Stimulated activated naive B cell treated with anti-CD40 and anti-IgM and Interleukin-4, amounts not matched to agents 10 μg/mL and 1 μg/mL and 100 μg/mL, for 72 hours (primary cell): ENCODE results near the gene COL19A1.

Experiments used
- ATAC-seq, 2 donors: fragments of 150-1000 bp; cut with Tn5 transposase; replicated peaks; 2 replicates each; pipeline ENCODE4 v1.10.0; 2021; ENCODE audit warnings: moderate library complexity in 1 of 2
- DNase-seq: peaks from one replicate; pipeline ENCODE4 v3.0.0; 2021
- H3K27ac Mint-ChIP-seq: one replicate; pipeline ENCODE4 v1.8.0; 2022; ENCODE audit warnings: mild to moderate bottlenecking, mixed read lengths
- H3K27me3 Mint-ChIP-seq, 2 donors: one replicate each; pipeline ENCODE4 v1.8.0; 2022; ENCODE audit warnings: mixed read lengths in 2 of 2
- H3K36me3 Mint-ChIP-seq, 2 donors: one replicate each; pipeline ENCODE4 v1.8.0; 2022; ENCODE audit warnings: mixed read lengths in 2 of 2, mild to moderate bottlenecking in 1 of 2
- H3K4me1 Mint-ChIP-seq, 2 donors: one replicate each; pipeline ENCODE4 v1.8.0; 2022; ENCODE audit warnings: mixed read lengths in 2 of 2, mild to moderate bottlenecking in 1 of 2
- H3K4me3 Mint-ChIP-seq, 2 donors: one replicate each; pipeline ENCODE4 v1.8.0; 2022; ENCODE audit warnings: mild to moderate bottlenecking in 2 of 2, mixed read lengths in 2 of 2, moderate library complexity in 1 of 2
- H3K9me3 Mint-ChIP-seq, 2 donors: one replicate each; pipeline ENCODE4 v1.8.0; 2022; ENCODE audit warnings: mixed read lengths in 2 of 2, mild to moderate bottlenecking in 1 of 2

The COL19A1 gene

DNA sequence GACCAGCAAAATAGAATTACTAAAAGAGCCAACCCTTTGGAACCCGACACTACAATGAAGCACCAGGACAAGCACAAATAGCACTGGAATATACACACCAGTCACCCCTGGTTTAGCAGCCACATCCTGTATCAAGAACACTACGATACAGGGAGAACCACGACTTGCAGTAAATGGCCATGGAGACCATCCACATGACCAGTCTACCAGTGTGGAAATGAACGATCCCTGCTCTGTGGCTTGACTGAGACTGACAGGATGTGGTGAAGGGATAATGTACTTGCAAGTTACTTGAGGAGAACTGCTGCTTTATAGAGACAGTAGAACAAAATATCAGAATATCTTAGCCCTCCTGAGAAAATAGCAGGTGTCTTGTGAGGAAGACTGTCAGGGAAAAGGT lies 266.9 kb downstream of the COL19A1 start:
- no peak overlapping the region for H3K27ac Mint-ChIP-seq
- no peak for DNase-seq
- ATAC-seq: no peak
- peaks cover 17 to 26% of the 10 kb centered on the region in 2 donors for H3K36me3 Mint-ChIP-seq
- no peaks in the 10 kb centered on the region for H3K27me3 Mint-ChIP-seq
- no peaks in the 10 kb centered on the region for H3K9me3 Mint-ChIP-seq
- H3K4me1 Mint-ChIP-seq: peaks cover 2 to 19% of the 10 kb centered on the region in 2 donors
- H3K4me3 Mint-ChIP-seq: no peak overlapping the region

DNA sequence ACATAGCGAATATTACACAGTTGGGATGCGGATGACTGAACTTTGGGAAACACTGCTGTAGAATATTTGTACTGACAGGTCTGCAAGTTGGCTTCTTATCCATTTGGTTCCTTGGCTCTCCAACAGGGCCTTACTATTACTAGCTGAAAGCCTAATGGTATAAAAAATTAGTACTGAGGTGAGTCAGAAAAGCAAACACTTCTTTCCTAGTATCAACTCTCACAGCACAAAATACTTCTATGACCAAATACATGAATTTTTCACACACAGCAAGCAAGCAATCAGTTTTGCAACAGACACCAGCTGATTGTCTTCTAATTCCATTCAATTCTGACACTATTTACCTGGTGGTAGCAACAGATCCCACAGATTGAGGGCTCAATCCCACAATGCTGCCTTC lies 268.2 kb downstream of the COL19A1 start:
- ATAC-seq (no peak), DNase-seq (no peak)
- no peak overlapping the region for H3K27ac Mint-ChIP-seq
- H3K27me3 Mint-ChIP-seq: no peaks in the 10 kb centered on the region
- peaks cover 2 to 19% of the 10 kb centered on the region in 2 donors for H3K4me1 Mint-ChIP-seq
- H3K4me3 Mint-ChIP-seq: no peak overlapping the region
- no peaks in the 10 kb centered on the region for H3K9me3 Mint-ChIP-seq
- peaks cover 28 to 34% of the 10 kb centered on the region in 2 donors for H3K36me3 Mint-ChIP-seq

DNA sequence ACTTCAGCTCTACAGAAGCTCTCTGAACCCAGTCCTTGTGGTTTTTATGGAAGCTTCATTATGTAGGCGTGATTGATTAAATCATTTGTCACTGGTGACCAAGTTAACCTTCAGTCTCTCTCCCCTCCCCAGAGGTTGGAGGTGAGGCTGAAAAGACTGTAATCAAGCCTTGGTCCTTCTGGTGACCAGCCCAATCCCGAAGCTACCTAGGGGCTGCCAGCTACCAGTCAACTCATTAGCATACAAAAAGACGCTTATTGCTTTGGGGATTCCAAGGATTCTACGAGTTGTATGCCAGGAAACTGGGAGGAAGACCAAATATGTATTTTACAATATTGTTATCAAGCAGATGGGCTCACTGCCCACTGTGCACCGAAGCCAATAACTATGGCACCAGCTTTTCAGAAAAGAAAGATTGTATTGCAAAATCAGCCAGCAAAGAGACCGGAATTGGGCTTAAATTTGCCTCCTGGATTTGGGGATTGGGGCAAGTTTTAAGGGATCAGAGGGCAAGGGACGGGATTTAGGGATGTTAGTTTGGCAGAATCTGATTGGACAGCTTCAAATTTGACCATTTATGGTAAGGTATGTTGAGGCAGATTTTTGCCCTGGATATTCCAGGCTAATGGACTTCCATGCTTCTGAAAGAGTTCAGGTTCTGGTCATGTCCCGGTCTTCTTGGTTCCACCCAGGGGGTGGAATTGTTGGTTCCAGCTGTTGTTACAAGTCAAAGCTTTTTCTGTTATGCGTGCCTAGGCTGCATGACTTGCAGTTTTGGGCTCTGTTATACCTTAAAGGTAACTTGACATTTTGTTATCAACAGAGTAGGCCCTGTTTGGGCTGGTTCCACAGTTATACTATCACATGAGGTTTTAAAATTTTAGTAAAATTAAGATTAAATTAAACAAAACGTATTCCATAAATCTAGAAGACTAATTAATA lies 269.1 kb downstream of the COL19A1 start:
- Mint-ChIP-seq H3K4me3 (no peak overlapping the region), H3K36me3 (peaks cover 28 to 29% of the 10 kb centered on the region in 2 donors), H3K27ac (no peak overlapping the region), H3K27me3 (no peaks in the 10 kb centered on the region), H3K4me1 (peaks cover 2 to 19% of the 10 kb centered on the region in 2 donors), H3K9me3 (no peaks in the 10 kb centered on the region)
- DNase-seq (no peak), ATAC-seq (no peak)

DNA sequence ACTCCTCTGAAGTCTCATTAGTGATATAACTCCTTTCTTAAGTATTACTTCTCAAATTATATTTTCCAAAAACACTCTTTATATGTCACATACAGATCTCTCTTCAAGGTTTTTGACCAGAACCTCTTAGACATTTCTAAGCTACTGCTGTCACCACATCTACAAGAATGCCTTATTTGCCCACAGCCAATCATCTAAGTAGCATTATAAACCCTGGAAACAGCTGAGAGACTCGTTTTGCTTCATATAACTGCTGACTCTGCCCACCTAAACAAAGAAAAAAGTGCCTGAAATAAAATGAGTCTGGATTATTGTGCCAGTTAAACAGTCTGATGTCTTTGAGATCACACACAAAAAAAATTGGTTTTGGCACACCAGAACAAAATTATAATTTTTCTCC lies 270.6 kb downstream of the COL19A1 start:
- Mint-ChIP-seq H3K27ac (no peak overlapping the region), H3K36me3 (peaks cover 25 to 28% of the 10 kb centered on the region in 2 donors), H3K4me3 (no peak overlapping the region), H3K27me3 (no peaks in the 10 kb centered on the region), H3K9me3 (no peaks in the 10 kb centered on the region), H3K4me1 (peaks cover 0 to 6% of the 10 kb centered on the region in 2 donors)
- DNase-seq (no peak), ATAC-seq (no peak)

DNA sequence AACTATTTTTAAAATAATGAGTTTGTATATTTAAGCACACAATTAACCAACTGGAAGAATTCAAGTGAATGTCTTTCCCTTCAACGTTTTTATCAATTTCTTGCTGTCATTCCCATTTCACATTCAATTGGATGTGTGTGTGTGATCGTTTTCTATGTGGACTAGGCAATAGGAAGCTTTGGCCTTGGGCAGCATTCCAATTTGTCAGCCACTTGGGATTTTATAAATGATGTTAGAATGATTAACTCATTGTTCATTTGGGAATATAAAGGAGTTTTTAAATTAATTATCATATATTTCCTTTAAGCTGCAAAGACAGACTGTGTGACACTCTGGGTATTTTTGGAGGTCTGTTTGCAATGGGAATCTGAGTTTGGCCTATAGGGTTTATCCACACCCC lies 274.1 kb downstream of the COL19A1 start:
- DNase-seq (no peak), ATAC-seq (no peak)
- no peak overlapping the region for H3K4me3 Mint-ChIP-seq
- no peak overlapping the region for H3K27ac Mint-ChIP-seq
- H3K4me1 Mint-ChIP-seq: no peaks in the 10 kb centered on the region
- H3K9me3 Mint-ChIP-seq: no peaks in the 10 kb centered on the region
- no peaks in the 10 kb centered on the region for H3K27me3 Mint-ChIP-seq
- peaks cover 38 to 48% of the 10 kb centered on the region in 2 donors for H3K36me3 Mint-ChIP-seq

DNA sequence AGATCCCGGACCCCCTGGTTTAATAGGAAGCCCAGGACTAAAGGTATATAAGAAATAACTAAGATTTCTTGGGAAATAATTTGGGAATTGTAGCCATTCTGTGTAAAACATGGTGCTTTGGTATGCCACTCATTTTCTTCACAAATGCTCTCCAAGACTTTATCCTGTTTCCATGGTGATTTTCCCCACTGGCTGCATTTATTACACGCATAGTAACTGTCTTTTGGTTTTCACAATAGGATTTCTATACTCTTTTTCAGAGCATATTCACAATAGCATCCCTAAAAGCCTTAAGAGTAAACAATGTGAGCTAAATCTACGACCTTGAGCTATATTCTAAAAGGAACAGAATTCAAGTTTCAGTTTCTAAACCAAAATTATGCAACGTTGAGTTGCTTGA lies 275.7 kb downstream of the COL19A1 start:
- DNase-seq (no peak), ATAC-seq (no peak)
- Mint-ChIP-seq H3K4me3 (no peak overlapping the region), H3K9me3 (no peaks in the 10 kb centered on the region), H3K36me3 (peaks cover 38 to 47% of the 10 kb centered on the region in 2 donors), H3K27ac (no peak overlapping the region), H3K4me1 (no peaks in the 10 kb centered on the region), H3K27me3 (no peaks in the 10 kb centered on the region)

DNA sequence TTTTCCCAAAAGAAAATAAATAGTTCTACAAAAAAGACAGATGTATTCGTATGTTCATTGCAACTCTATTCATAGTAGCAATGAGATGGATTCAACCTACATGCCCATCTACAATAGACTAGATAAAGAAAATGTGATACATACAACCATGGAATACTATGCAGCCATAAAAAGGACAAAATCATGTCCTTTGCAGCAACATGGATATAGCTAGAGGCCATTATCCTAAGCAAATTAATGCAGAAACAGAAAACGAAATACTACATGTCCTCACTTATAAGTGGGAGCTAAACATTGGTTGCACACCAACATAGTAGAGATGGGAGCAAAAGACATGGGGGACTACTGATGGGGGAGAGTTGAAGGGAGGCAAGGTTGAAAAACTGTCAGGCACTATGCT lies 278.8 kb downstream of the COL19A1 start:
- no peaks in the 10 kb centered on the region for H3K27me3 Mint-ChIP-seq
- no peaks in the 10 kb centered on the region for H3K4me1 Mint-ChIP-seq
- H3K27ac Mint-ChIP-seq: no peak overlapping the region
- ATAC-seq (no peak), DNase-seq (no peak)
- H3K36me3 Mint-ChIP-seq: peaks cover 38 to 43% of the 10 kb centered on the region in 2 donors
- H3K4me3 Mint-ChIP-seq: no peak overlapping the region
- no peaks in the 10 kb centered on the region for H3K9me3 Mint-ChIP-seq

DNA sequence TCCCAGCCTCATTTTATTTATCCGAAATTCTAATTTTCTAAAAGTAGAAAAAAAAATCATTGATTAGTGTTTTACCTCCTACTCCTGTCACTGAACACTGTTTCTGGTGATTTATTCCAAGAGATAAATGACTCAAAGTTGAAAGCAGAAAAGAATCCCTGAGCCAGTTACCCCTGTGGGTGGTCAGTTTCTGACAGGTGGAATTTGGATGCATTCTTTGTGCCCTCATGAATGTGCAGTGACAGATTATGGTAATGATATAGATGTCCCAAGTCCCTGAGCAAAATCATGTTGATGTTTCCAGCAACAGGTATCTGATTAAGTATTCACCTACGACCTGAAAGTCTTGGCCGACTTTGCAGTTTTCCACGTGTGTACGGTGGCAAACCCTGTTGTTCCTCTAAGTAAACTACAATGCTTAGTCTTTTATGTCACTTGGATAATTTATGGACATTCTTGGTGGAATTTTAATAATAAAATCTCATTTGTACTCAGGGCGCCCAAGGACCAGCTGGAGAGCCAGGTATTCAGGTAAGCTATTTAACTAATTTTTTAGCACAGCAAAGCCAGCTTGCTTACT lies 282.9 kb downstream of the COL19A1 start:
- peaks cover 38 to 49% of the 10 kb centered on the region in 2 donors for H3K36me3 Mint-ChIP-seq
- no peaks in the 10 kb centered on the region for H3K4me1 Mint-ChIP-seq
- no peaks in the 10 kb centered on the region for H3K27me3 Mint-ChIP-seq
- no peak for DNase-seq
- ATAC-seq: no peak
- no peak overlapping the region for H3K27ac Mint-ChIP-seq
- no peak overlapping the region for H3K4me3 Mint-ChIP-seq
- no peaks in the 10 kb centered on the region for H3K9me3 Mint-ChIP-seq

DNA sequence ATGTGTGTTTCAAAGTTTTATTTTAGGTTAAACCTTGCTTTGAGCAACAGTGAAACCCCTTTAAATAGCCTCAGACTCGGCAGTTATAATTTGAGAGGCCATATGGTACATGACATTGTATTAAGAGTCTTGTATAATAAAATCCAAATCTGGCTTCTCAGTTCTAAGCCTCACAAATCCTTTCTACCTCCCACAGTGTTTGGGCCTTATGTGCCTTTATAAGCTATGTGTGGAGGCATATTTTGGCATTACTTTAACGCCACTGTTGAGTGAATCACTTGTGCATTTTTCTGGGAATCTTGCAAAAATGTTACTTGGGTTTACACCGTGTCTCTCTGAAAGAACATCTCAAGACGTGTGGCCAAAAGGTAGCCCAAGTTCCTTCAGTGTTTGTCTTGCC lies 284.2 kb downstream of the COL19A1 start:
- no peak overlapping the region for H3K27ac Mint-ChIP-seq
- H3K27me3 Mint-ChIP-seq: no peaks in the 10 kb centered on the region
- no peaks in the 10 kb centered on the region for H3K4me1 Mint-ChIP-seq
- peaks cover 37 to 40% of the 10 kb centered on the region in 2 donors for H3K36me3 Mint-ChIP-seq
- DNase-seq (no peak), ATAC-seq (no peak)
- H3K4me3 Mint-ChIP-seq: no peak overlapping the region
- no peaks in the 10 kb centered on the region for H3K9me3 Mint-ChIP-seq

DNA sequence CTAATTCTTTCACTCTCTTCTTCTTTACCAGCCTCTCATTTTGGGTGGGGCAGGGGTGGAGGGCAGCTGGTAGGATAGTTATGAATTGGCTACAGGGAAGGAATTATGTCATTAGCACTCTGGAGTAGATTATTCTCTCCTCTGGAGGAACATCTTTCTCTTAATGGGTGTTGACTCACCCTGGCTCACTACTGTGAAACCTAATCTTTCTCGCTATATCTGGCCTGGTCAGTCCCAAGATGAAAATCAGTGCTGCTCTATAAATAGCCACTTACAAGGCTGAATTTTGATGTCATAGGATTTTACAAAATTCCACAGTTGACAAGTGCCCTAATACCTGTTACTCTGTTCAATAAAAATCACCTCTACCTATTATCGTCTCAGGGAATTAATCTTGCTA lies 285.3 kb downstream of the COL19A1 start:
- H3K4me1 Mint-ChIP-seq: no peaks in the 10 kb centered on the region
- no peaks in the 10 kb centered on the region for H3K27me3 Mint-ChIP-seq
- DNase-seq (no peak), ATAC-seq (no peak)
- peaks cover 37 to 48% of the 10 kb centered on the region in 2 donors for H3K36me3 Mint-ChIP-seq
- H3K27ac Mint-ChIP-seq: no peak overlapping the region
- H3K9me3 Mint-ChIP-seq: no peaks in the 10 kb centered on the region
- H3K4me3 Mint-ChIP-seq: no peak overlapping the region

DNA sequence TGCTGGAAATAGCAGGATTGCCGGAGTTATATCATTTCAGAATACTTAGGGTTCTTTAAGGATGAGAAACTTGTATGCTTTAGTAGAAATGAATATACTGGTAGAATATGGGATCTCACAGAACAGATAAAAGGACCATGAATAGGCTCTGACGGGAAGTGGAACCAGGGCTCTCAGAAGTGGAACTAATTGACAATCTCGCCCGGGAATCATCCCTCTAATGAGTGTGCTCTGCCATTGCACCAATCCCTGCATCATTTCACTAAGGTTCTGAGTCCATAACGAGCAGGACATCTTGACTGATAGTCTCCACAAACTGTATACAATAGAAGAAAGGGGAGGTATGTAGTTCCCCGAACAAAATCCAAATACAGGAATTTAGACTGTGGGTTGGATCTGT lies 286.4 kb downstream of the COL19A1 start:
- ATAC-seq: no peak
- Mint-ChIP-seq H3K9me3 (no peaks in the 10 kb centered on the region), H3K36me3 (peaks cover 33 to 46% of the 10 kb centered on the region in 2 donors)

DNA sequence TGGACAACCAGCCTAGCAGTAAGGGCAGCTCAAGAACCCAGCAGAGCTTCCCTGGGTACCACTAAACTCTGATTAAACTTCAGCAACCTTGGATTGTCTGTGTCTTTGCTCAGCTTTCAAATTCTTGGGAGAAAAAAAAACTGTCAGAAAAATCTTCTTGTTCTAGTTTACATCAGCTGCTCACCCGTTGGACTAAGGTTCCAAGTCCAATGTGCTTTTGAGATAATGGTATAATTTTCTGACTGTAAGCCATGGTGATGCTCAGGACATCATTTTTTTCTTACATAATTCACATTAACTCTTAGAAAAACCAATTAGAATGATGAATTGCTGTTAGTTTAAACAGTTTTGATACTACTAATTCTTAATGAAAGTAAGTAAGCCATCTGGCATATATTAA lies 290.7 kb downstream of the COL19A1 start:
- Mint-ChIP-seq H3K4me3 (no peak overlapping the region), H3K36me3 (peaks cover 29 to 43% of the 10 kb centered on the region in 2 donors), H3K27ac (no peak overlapping the region), H3K9me3 (no peaks in the 10 kb centered on the region), H3K4me1 (no peaks in the 10 kb centered on the region), H3K27me3 (no peaks in the 10 kb centered on the region)
- DNase-seq: no peak
- no peak for ATAC-seq

More for the DNA sequence above, 286.4 kb downstream of the COL19A1 start:
- Mint-ChIP-seq H3K4me3 (no peak overlapping the region), H3K27me3 (no peaks in the 10 kb centered on the region), H3K4me1 (no peaks in the 10 kb centered on the region), H3K27ac (no peak overlapping the region)
- no peak for DNase-seq

DNA sequence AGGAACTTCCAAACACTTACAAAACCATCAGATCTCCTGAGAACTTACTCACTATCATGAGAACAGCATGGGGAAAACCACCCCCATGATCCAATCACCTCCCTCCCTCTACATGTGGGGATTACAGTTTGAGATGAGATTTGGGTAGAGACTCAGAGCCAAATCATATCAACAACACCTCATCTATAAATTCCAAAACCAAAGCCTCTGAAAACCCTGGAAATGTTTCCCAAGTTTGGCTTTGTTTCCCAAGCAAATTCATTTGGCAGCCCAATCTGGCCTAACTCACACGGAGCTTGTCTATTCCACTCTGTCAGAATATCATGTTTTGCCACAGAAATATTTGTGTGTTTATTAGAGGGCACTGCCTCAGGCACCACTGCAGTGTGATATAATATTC lies 293.9 kb downstream of the COL19A1 start:
- peaks cover 22 to 40% of the 10 kb centered on the region in 2 donors for H3K36me3 Mint-ChIP-seq
- DNase-seq (no peak), ATAC-seq (no peak)
- no peaks in the 10 kb centered on the region for H3K27me3 Mint-ChIP-seq
- no peaks in the 10 kb centered on the region for H3K4me1 Mint-ChIP-seq
- no peaks in the 10 kb centered on the region for H3K9me3 Mint-ChIP-seq
- H3K27ac Mint-ChIP-seq: no peak overlapping the region
- no peak overlapping the region for H3K4me3 Mint-ChIP-seq

DNA sequence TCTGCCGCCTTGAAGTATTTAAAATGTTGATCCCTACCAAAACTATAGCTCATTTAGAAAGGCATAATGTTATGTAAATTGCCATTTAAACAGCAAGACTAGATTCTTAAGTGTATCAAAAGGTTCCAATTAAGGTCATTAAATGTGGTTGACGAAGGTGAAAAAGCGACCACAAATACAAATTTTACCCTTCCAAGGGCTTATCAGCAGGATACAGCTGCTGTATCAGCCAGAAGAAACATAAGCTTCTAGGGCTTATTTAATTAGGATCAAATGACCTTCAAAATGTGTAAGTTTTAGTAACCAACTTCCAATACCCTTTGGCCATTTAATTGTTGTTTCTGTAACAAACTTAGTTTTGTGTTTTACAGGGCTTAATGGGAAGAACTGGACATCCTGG lies 296.6 kb downstream of the COL19A1 start:
- ATAC-seq: no peak
- Mint-ChIP-seq H3K36me3 (peaks cover 22 to 34% of the 10 kb centered on the region in 2 donors), H3K27me3 (no peaks in the 10 kb centered on the region), H3K9me3 (no peaks in the 10 kb centered on the region), H3K27ac (no peak overlapping the region), H3K4me3 (no peak overlapping the region), H3K4me1 (peaks cover 5 to 7% of the 10 kb centered on the region in 2 donors)
- no peak for DNase-seq

DNA sequence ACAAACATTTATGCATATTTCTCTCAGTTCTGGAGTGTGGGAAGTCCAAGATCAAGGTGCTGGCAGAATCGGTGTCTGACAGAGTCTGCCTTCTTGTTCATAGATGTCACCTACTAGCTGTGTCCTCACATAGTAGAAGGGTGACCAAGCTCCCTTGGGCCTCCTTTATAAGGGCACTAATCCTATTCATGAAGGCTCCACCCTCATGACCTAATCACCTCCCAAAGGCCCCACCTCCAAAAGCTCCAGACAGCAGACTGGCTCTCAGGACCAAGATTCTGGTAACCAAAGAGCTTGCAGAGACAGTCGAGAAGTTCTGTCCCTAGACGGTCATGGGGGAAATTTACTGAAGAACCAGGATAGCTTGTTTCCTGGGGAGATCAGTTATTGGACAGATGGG lies 297.4 kb downstream of the COL19A1 start:
- H3K9me3 Mint-ChIP-seq: no peaks in the 10 kb centered on the region
- H3K27ac Mint-ChIP-seq: no peak overlapping the region
- DNase-seq (no peak), ATAC-seq (no peak)
- peaks cover 23 to 34% of the 10 kb centered on the region in 2 donors for H3K36me3 Mint-ChIP-seq
- no peaks in the 10 kb centered on the region for H3K27me3 Mint-ChIP-seq
- H3K4me3 Mint-ChIP-seq: no peak overlapping the region
- H3K4me1 Mint-ChIP-seq: peaks cover 5 to 7% of the 10 kb centered on the region in 2 donors
